Nephron (organoid): ENCODE data around the gene JADE1.

Experiments used
- H3K27ac Mint-ChIP-seq, 3 experiments: 2 replicates each; pipeline ENCODE4 v1.8.0; 2020; ENCODE audit warnings: mixed read lengths in 3 of 3, mild to moderate bottlenecking in 2 of 3, moderate library complexity in 1 of 3
- H3K27me3 Mint-ChIP-seq: 2 replicates; pipeline ENCODE4 v1.8.0; 2021; ENCODE audit warnings: low read depth, mild to moderate bottlenecking, moderate library complexity, mixed read lengths
- H3K36me3 Mint-ChIP-seq: 2 replicates; pipeline ENCODE4 v1.8.0; 2020; ENCODE audit warnings: low read depth, mixed read lengths
- H3K4me1 Mint-ChIP-seq: 2 replicates; pipeline ENCODE4 v1.8.0; 2020; ENCODE audit warnings: mixed read lengths
- H3K4me3 Mint-ChIP-seq, 3 experiments: 2 replicates each; pipeline ENCODE4 v1.8.0; 2020; ENCODE audit warnings: mild to moderate bottlenecking in 3 of 3, mixed read lengths in 3 of 3, moderate library complexity in 2 of 3
- H3K9me3 Mint-ChIP-seq: 2 replicates; pipeline ENCODE4 v1.8.0; 2020; ENCODE audit warnings: mixed read lengths
- TF ChIP-seq, protein P1 (sequence below), 3 experiments: fragments of 200-600 bp; sonication (generic); IDR thresholded peaks; one replicate each; pipeline ENCODE4 v1.5.0; 2021; ENCODE audit warnings: antibody characterized with exemption in 3 of 3; ENCODE audit not compliant: unreplicated experiment in 3 of 3

JADE1 gene

DNA sequence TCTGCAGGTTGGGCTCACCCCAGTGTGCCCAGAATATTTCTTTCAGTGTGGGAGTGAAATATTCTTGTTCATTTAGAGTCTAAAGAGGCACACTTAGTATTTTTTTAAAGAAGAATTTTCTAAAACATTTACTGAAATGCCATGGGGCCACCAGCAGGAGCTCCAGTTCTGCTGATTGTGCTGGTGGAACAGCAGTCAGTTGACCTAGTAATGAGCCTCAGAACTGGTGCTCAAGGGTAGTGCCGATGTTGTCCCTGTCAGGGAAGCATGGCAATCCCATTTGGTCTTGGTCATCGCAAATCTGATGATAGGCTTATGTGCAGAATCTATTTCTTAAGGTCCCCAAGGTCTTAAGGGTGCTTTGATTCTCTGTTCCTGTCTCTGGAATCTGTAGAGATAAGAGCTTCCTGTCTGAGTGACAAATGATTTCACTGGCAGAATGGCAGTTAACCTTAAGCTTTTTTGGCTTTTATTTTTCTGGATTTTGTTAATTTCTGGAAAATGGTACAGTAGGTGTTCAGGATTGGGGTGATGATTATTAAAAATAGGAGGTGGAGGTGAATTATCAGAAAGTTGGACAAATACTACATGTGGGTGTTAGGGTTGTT lies 31.3 kb downstream of the JADE1 start:
- H3K27ac Mint-ChIP-seq, result peak overlapping the region in 1 of 3 experiments; percentile 8
- H3K4me1 Mint-ChIP-seq, result peaks cover 31% of the 10 kb centered on the region
- no peaks in the 10 kb centered on the region for H3K9me3 Mint-ChIP-seq
- peaks cover 26% of the 10 kb centered on the region for H3K36me3 Mint-ChIP-seq
- H3K4me3 Mint-ChIP-seq, result no peak overlapping the region
- no peaks in the 10 kb centered on the region for H3K27me3 Mint-ChIP-seq
- TF ChIP-seq, protein P1, sequence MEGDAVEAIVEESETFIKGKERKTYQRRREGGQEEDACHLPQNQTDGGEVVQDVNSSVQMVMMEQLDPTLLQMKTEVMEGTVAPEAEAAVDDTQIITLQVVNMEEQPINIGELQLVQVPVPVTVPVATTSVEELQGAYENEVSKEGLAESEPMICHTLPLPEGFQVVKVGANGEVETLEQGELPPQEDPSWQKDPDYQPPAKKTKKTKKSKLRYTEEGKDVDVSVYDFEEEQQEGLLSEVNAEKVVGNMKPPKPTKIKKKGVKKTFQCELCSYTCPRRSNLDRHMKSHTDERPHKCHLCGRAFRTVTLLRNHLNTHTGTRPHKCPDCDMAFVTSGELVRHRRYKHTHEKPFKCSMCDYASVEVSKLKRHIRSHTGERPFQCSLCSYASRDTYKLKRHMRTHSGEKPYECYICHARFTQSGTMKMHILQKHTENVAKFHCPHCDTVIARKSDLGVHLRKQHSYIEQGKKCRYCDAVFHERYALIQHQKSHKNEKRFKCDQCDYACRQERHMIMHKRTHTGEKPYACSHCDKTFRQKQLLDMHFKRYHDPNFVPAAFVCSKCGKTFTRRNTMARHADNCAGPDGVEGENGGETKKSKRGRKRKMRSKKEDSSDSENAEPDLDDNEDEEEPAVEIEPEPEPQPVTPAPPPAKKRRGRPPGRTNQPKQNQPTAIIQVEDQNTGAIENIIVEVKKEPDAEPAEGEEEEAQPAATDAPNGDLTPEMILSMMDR (IDR thresholded peaks at IDR 0.05; ENCODE audit: unreplicated experiment in 3 of 3), result no peak

DNA sequence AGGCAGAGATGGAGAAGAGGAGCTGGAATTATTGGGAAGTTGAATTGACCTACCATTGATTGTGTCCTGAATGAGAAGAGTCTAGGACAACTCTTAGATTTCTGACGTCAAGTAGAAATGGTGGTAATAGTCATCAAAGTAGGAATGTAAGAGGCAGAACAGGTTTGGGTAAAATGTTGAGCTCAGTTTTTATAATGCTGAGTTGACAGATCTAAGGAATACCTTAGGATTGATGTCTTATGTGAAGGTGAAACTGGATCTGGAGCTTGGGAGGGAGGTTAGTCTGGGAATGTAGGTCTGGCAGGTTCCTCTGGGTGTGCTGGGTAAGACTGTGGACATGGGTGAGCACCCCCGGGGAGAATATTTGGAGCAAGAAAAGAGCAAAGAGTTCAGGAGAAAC lies 31.9 kb downstream of the JADE1 start:
- peaks cover 30% of the 10 kb centered on the region for H3K4me1 Mint-ChIP-seq
- TF ChIP-seq, protein P1 (IDR thresholded peaks at IDR 0.05; ENCODE audit: unreplicated experiment in 3 of 3), result no peak
- no peak overlapping the region for H3K4me3 Mint-ChIP-seq
- peaks cover 32% of the 10 kb centered on the region for H3K36me3 Mint-ChIP-seq
- H3K27ac Mint-ChIP-seq, result no peak overlapping the region
- H3K27me3 Mint-ChIP-seq, result no peaks in the 10 kb centered on the region
- no peaks in the 10 kb centered on the region for H3K9me3 Mint-ChIP-seq

DNA sequence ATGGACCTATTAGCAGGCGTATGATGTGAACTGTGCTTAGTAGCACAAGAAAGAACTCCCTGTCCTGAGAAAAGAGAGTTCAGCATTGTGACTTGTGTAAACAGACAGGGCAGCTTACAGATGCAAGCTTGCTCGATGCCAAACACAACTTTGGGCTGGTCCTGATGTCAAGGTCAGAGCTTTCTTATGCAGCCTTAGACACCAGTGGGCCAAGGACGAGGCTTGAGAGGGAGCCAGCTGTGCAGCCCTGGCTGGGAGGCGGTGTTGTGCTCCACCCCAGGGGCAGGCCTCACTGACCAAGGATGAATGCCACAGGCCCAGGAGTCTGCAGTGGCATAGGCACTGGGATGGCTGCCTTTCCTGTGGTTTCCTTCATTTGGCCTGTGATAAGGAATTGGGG lies 35.4 kb downstream of the JADE1 start:
- H3K36me3 Mint-ChIP-seq, result peaks cover 58% of the 10 kb centered on the region
- peaks cover 25% of the 10 kb centered on the region for H3K4me1 Mint-ChIP-seq
- H3K27me3 Mint-ChIP-seq, result no peaks in the 10 kb centered on the region
- no peaks in the 10 kb centered on the region for H3K9me3 Mint-ChIP-seq
- H3K27ac Mint-ChIP-seq, result no peak overlapping the region
- TF ChIP-seq, protein P1 (IDR thresholded peaks at IDR 0.05; ENCODE audit: unreplicated experiment in 3 of 3), result no peak
- no peak overlapping the region for H3K4me3 Mint-ChIP-seq

DNA sequence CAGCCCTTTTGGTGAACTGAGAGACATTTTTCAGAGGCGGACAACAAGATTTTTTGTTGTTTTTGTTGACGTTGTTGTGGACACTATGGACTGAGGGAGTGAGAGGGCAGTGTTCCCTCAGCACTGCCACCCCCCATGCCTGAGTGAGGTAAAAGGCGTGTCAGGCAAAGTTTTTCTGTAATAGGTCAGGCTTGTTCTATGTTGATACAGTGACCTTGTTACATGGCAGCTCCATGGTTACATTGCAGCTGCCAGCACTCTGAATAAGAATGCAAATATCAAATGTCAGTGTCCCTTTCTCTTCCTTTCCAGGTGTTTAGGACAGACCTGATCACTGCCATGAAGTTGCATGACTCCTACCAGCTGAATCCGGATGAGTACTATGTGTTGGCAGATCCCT lies 36.6 kb downstream of the JADE1 start:
- Mint-ChIP-seq H3K27ac (no peak overlapping the region), H3K4me1 (peaks cover 24% of the 10 kb centered on the region), H3K9me3 (no peaks in the 10 kb centered on the region), H3K4me3 (no peak overlapping the region), H3K36me3 (peaks cover 64% of the 10 kb centered on the region), H3K27me3 (no peaks in the 10 kb centered on the region)
- TF ChIP-seq, protein P1 (IDR thresholded peaks at IDR 0.05; ENCODE audit: unreplicated experiment in 3 of 3), result no peak

DNA sequence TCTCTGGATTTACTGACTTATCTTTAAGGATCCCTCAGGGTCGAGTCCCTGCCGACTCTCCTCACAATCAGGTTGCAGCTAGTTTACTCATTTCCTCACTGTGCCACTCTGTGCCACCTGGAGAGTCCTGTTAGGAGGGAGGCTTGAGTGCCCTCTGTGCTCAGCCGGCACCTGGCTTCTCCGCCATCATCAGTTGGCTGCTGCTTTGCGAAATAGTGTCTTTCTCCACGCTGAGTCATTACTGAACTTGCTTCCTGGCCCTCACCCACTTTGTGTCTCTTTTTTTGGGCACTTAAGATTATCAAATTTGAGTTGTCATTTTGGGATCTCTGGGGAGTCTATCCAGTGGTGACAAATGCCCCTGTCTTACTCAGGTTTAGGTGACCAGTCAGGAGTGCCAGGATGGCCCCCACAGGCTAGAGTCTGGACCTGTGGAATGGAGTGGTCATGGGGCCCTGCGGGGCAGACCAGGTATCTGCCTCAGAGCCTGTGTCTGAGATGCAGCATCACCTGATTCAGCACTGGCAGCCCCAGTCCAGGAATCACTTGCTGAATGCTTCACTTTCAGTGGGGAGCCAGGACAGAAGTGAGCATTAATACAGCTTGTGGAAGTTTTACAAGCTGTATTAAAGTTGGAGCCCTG lies 37.7 kb downstream of the JADE1 start:
- peaks cover 16% of the 10 kb centered on the region for H3K4me1 Mint-ChIP-seq
- TF ChIP-seq, protein P1 (IDR thresholded peaks at IDR 0.05; ENCODE audit: unreplicated experiment in 3 of 3), result no peak
- no peaks in the 10 kb centered on the region for H3K9me3 Mint-ChIP-seq
- H3K27me3 Mint-ChIP-seq, result no peaks in the 10 kb centered on the region
- no peak overlapping the region for H3K27ac Mint-ChIP-seq
- H3K36me3 Mint-ChIP-seq, result peaks cover 70% of the 10 kb centered on the region
- no peak overlapping the region for H3K4me3 Mint-ChIP-seq

DNA sequence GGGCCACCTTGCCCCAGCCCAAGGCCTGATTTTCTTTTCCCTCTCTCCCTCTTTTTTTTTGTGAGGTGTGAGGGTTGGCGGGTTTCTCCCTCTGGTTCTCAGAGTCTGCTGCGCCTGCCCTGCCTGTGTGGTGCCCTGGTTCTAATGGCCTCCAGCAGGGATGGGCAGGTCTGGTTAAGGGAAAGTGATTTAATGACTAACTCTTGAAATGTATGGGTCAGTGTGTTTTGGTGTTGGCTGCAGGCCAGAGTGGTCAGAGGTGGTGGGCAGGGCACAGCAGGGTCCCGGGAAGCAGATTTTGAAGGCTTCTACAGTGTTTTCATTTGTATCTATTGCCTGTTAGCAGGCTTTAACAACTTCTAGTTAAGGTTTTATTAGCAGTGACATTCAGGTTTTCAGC lies 39.0 kb downstream of the JADE1 start:
- Mint-ChIP-seq H3K9me3 (no peaks in the 10 kb centered on the region), H3K27me3 (no peaks in the 10 kb centered on the region), H3K4me3 (no peak overlapping the region), H3K27ac (peak overlapping the region in 2 of 3 experiments; percentile 37 to 53), H3K4me1 (peaks cover 13% of the 10 kb centered on the region), H3K36me3 (peaks cover 70% of the 10 kb centered on the region)
- TF ChIP-seq, protein P1 (IDR thresholded peaks at IDR 0.05; ENCODE audit: unreplicated experiment in 3 of 3), result no peak
